ENCODE measurements around the gene GPRIN1. TPM values are rescaled to one million over a fixed set of nuclear protein-coding genes. Genes with fewer than 3 reads are reported as not detected.

The GPRIN1 gene
- total RNA-seq: 2.6 and 3.5 TPM in 2 replicates

- DNase-seq (ENCODE audit: low read depth): peak; percentile 39
- TF ChIP-seq, protein P1, sequence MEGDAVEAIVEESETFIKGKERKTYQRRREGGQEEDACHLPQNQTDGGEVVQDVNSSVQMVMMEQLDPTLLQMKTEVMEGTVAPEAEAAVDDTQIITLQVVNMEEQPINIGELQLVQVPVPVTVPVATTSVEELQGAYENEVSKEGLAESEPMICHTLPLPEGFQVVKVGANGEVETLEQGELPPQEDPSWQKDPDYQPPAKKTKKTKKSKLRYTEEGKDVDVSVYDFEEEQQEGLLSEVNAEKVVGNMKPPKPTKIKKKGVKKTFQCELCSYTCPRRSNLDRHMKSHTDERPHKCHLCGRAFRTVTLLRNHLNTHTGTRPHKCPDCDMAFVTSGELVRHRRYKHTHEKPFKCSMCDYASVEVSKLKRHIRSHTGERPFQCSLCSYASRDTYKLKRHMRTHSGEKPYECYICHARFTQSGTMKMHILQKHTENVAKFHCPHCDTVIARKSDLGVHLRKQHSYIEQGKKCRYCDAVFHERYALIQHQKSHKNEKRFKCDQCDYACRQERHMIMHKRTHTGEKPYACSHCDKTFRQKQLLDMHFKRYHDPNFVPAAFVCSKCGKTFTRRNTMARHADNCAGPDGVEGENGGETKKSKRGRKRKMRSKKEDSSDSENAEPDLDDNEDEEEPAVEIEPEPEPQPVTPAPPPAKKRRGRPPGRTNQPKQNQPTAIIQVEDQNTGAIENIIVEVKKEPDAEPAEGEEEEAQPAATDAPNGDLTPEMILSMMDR (IDR thresholded peaks at IDR 0.05; ENCODE audit: insufficient read depth, low read depth, low read length): peak; percentile 39
- H3K4me3 ChIP-seq (ENCODE audit: low read depth, low read length): peak within 1 kb of the TSS; percentile 70
These were observed at the start of gene GPRIN1 for GRCh38 chr5:176609724-176610434. GPRIN1 (minus strand) TSS chr5:176610156; CDS start chr5:176599834, 10,322 bp downstream.

DNA sequence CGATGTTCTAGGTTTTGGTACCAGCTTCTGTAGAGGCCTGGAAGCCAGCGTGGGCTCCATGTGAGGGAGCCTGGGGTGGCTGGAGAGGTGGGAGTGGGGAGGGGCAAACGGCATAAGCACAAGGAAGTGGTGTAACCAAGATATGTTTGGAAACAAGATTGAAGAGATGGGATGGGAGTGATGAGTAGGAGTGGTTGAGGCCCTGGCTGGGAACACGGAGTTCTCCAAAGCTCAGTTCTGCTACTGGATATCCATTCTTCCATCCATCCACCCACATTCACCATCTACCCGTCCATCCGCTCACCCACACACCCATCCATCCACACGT is 49.5 kb upstream of the GPRIN1 start:
- no peak overlapping the region for H3K4me3 ChIP-seq (ENCODE audit: low read depth, low read length)
- no peak for DNase-seq (ENCODE audit: low read depth)
- TF ChIP-seq, protein P1 (IDR thresholded peaks at IDR 0.05; ENCODE audit: insufficient read depth, low read depth, low read length): no peak

- peak overlapping the region; percentile 27 for H3K4me3 ChIP-seq (ENCODE audit: low read depth, low read length)
- DNase-seq (ENCODE audit: low read depth): peak; percentile 77
- TF ChIP-seq, protein P1 (IDR thresholded peaks at IDR 0.05; ENCODE audit: insufficient read depth, low read depth, low read length): no peak
These were observed 49.0 kb upstream of the GPRIN1 start for GRCh38 chr5:176658817-176659511.

DNA sequence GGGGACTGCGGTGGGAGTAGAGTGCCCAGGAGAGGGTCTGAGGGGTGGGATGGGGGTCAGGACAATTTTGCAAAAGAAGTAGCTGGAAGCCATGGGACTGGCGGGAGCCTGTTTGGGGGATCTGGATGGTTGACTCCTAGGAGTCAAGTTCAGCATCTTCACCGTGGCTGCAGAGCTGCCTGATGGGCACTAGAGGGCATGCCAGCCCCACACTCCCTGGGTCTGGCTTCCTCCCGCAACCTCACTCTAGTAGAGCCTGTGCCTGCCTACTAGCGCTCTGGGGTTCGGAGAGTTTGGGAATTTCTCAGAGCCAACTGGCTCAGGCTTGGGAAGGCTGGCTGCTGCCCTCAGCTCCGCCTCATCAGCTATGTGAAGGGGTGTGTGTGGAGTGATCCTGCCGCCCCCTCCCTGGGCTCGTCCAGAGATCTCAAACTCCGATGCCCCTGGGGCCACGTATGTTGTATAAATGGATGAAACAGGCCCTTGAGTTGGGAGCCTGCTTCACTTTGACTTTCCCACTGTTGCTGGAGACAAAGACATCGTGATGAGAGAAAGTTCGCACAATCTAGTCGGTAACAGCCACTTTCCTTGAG is 48.1 kb upstream of the GPRIN1 start:
- no peak overlapping the region for H3K4me3 ChIP-seq (ENCODE audit: low read depth, low read length)
- TF ChIP-seq, protein P1 (IDR thresholded peaks at IDR 0.05; ENCODE audit: insufficient read depth, low read depth, low read length): peak; percentile 88
- DNase-seq (ENCODE audit: low read depth): peak; percentile 61

- H3K4me3 ChIP-seq (ENCODE audit: low read depth, low read length): no peak overlapping the region
These were observed 46.6 kb upstream of the GPRIN1 start for GRCh38 chr5:176656467-176656990.

GRCh38 chr5:176654856-176655255 is 44.9 kb upstream of the GPRIN1 start:
- no peak for DNase-seq (ENCODE audit: low read depth)
- H3K4me3 ChIP-seq (ENCODE audit: low read depth, low read length): no peak overlapping the region
- TF ChIP-seq, protein P1 (IDR thresholded peaks at IDR 0.05; ENCODE audit: insufficient read depth, low read depth, low read length): no peak

More at GRCh38 chr5:176656467-176656990, 46.6 kb upstream of the GPRIN1 start:
- TF ChIP-seq, protein P1 (IDR thresholded peaks at IDR 0.05; ENCODE audit: insufficient read depth, low read depth, low read length): no peak
- DNase-seq (ENCODE audit: low read depth): no peak

Measured in fibroblast of villous mesenchyme (primary cell).